ENCODE data around the gene VPS26A.
A peak's percentile ranks its signal among the peaks of the same experiment; 100 is the strongest.

VPS26A gene

DNA sequence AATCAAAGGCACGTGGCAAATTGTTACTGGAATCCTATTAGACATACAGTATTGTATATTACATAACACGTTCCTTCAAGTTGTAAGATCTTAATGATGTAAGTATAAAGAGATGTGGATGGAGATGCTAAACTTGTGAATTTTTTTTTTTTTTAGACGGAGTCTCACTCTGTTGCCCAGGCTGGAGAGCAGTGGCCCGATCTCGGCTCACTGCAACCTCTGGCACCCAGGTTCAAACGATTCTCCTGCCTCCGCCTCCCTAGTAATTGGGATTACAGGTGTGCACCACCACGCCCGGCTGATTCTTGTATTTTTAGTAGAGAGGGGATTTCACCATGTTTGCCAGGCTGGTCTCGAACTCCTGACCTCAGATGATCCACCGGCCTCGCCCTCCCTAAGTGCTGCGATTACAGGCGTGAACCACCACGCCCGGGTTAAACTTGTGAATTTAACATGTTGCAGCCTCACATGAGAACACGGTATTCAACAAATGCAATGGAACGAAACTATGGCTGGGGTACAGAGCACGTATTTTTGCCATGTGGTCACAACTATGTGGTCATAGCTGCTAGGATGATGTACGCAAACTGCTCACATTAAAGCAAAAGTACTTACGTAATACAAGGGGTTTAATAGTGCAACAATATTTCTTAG is 55.2 kb downstream of the VPS26A start:
- DNase-seq, result no peak

DNA sequence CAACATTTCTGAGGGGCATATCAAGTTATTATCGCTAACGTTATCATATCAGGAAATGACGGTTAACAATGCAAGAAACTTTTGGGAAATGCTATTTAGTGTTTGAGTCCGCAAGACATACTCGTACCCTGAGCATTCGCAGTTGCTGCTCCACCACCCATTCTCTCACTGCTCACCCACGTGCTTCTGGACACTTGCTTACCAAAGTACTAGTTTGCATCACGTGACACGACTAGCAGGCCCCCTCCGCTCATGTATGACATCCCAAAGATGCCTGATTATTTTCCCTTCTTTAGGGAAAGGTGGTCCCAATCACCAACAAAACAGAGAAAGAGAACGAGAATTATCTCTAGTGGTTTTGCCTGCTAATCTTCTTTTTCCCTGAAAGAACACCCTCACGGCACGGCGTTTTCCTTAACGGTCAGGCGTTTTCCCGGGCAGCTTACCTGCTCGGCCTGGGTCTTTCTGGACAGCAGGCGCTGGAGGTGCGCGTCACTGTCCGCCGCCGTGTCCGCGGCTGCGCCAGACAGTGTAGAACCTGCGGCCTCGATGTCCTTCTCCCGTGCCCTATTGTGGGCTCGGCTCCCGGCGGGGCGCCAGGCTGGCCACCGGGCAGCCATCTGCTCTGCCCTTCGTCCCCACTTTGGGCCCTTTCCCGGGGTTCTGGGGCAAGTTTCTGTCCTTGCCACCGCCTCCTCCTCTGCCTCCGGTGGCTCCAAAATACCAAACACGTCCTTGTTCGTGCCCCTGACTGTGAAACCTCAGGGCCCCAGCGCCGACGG is 56.0 kb downstream of the VPS26A start, which contains the start of gene SUPV3L1:
TSS of gene SUPV3L1 (plus strand) at position 492 of the 782 bp plus-strand sequence. CDS start at position 550, 58 bp downstream.
- peak; percentile 26 for DNase-seq

DNA sequence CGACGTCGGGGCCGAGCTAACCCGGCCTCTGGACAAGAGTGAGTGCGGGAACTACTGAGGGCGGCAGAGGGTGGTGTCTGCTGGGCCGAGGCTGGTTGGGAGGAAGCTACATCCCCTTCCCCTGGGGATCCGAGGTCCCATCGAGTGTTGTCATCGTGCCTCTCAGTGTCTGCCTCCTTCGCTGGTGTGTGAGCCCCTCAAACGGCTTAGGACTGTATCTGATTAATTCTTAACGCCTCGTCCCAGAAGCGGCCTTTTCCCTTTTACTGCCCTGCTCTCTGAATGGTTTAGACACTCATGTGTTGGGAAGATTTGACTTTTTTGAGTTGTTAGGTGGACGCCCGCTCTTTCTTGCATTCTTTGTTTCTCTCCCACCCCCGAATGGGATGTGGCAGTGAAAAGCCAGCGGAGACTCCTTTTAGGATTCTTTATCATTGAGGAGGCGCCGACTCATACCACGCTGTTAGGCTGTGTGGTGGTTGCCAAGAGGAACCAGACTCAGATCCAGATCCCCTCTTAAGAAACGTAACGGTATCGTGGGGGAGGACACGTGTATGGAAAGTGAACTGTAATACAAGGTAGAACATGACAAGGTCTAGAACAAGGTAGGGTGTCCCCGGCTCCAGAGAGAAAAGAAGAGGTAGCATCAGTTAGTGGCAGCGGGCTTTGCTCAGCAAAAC is 56.7 kb downstream of the VPS26A start:
- no peak for DNase-seq

DNA sequence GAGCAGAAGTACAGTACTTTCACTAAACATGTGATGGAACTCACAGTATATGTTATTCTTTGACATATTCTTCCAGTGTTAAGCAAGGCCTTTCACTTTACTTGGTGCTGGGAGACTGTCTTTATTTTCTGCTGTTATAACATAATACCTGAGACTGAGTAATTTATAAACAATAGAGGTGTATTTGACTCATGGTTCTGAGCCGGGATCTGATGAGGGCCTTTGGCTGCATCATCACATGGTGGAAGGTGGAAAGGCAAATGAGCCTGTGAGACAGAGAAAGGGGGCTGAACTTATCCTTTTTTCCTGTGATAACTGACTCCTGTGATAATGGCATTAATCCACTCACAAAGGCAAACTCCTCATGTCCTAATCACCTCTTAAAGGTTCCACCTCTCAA is 57.5 kb downstream of the VPS26A start:
- DNase-seq, result no peak

DNA sequence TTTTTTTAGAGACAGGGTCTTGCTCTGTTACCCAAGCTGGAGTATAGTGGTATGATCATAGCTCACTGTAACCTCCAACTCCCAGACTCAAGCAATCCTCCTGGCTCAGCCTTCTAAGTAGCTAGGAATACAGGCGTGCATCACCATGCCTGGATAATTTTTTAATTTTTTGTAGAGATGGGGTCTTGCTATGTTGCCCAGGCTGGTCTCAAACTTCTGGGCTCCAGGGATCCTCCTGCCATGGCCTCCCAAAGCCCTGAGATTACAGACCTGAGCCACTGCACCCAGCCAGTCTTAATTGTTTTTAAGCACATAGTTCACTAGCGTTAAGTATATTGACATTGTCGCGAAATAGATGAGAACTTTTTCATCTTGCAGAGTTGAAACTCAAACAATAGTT is 58.0 kb downstream of the VPS26A start:
- DNase-seq, result no peak

DNA sequence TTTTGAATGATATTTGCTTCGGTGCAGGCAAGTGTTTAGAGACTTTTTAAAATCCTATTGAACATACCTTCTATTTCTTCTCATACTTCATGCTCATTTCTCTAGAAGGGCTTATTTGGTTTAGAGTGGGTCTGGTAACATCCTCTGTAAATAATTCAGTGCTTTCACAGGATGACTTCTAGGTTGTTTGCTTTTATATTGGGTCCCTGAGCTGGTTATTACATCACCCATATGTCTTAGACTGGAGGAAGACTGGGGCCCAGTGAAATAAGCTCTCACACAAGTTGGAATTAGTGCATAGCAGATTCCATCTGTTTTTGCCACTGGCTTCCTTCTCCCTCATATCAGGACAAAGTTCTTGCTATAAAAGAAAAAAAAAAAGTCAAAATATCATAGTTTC is 62.5 kb downstream of the VPS26A start:
- DNase-seq, result no peak

DNA sequence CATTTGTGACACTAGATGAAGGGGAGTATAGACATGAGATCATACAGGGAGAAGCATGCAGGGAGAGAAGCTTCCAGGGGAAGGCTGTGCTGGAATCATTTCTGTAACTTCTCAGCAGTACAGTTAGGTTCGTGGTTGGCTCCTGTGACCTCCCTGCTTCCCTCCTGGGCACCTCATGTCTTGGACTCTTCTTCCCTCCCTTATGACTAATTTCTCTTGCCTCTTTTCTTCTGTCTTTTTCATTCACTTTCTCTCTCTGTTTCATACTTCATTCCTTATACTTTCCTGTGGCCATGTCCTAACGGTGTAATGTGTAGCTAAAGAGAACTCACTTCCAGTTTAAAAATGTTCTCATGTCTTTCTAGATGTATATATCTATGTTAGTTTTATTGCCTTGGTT is 77.1 kb downstream of the VPS26A start:
- DNase-seq, result no peak

DNA sequence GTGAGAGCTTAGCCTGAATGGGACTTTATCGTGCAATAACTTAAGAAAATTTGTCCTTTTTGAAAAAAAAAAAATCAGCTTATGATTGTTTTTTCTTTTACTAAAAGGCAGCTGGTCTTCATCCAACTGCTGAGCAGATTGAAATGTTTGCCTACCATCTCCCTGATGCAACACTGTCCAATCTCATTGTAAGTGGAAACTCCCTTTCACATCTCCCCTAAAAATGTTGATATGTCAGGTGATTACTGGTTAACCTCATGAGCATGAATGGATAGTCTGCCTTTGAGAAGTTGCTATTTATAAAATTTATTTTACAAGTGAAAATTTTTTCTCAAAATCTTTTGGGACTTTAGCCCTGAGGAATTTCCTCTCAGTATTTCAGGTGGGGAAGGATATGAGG is 78.4 kb downstream of the VPS26A start:
- no peak for DNase-seq

DNA sequence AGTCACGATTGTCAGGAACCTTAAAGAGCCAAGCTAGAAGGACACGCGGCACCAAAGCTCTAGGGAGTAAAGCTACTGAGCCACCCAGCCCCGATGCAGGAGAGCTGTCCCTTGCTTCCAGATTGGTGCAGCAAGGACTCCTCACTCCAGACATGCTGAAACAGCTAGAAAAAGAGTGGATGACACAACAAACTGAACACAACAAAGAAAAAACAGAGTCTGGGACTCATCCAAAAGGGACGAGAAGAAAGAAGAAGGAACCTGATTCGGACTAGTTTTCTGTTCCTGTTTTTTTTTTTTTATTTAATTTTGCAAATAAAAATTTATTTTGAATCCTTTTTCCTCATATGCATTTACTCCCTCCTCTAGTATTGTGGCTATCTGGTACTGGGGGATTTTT is 84.8 kb downstream of the VPS26A start:
- no peak for DNase-seq

DNA sequence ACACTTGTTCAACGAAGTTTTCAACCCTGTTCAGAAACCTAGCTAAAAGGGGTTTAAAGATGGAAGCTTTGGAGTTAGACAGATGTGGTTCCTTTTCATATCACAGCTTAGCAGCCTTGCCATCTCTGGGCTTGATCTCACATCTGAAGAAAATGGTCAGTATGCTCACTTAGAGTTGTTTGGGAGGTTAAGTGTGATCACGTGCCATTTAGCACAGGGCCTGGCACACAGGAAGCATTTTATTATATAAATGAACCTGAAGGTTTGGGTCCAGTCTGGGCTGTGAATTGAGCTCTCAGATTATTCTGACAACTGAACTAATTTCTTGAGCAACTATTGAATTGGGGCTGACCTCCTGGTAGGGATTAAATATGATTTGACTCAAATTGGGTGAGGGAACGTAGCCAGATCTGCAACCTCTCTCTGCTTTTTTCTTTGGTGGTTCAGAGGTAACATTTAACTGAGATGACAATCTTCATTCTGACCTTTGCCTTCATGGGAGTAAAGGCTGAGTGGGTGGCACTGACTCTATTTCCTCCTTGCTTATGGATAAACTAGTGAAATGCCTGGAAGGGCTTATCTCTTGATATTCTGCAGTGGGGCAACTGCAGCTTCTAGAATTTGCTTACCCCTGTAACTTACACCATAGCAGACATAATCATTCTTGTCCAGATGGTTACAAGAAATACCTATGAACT is 86.0 kb downstream of the VPS26A start:
- DNase-seq, result no peak

DNA sequence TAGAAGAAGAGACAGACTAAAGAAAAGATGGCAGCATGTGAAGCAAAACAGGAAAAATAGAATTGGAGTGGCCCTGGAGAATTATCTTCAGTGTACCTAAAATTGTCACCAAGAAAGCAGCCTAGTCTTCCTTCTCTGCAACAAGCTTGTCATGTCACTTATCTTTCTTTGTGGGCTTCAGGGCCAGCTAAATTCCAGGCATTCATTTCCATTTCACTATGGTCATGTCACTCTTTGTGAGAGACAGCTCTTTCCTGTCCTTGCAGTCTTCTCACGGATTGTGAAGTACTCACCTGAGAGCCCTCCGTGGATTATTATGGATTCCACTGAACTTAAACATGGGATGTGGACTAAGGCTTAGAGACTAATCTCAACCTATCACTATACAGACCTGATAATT is 87.1 kb downstream of the VPS26A start:
- no peak for DNase-seq

DNA sequence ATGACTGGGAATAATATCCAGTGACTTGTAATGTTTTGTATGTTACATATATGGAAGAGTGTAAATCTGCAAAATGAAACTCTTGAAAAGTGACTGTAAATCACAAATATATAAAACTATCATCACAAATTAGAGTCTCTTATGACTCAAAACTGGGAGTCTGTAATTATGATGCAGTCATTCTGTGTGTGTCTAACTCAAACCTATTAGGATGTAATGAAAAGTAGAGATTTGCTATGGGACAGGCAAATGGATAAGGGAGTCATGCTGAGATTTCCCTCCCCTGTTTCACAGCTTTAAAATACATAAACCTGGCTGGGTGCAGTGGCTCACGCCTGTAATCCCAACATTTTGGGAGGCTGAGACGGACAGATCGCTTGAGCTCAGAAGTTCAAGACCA is 87.5 kb downstream of the VPS26A start:
- no peak for DNase-seq

DNA sequence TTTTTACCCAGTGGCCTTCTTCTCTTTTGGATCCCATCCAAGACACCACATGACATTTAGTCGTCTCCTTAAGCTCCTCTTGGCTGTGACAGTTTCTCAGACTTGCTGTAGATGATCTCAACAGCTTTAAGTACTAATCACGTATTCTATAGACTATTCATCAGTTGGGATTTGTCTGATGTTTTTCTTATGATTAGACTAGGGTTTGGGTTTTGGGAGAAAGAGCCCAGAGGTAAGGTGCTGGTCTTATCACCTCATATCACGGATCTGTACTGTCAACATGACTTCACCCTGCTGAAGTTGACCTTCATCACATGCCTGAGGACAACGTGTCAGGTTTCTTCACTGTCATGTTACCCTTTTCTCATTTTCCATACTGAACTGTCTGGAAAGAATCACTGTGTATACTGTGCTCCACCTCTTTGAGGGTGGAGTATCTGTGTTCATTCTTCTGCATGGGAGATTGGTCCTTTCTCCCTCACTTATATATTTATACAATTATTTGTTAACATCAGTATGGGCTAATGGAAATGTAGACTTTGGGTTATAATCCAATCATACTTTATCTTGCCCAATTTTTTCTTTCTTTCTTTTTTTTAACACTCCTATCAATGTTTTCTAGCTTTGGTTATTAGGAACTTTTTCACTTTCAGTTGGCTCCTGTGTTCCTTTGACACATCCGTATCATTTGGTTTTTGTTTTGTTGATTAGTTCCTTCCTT is 89.8 kb downstream of the VPS26A start:
- DNase-seq, result no peak

DNA sequence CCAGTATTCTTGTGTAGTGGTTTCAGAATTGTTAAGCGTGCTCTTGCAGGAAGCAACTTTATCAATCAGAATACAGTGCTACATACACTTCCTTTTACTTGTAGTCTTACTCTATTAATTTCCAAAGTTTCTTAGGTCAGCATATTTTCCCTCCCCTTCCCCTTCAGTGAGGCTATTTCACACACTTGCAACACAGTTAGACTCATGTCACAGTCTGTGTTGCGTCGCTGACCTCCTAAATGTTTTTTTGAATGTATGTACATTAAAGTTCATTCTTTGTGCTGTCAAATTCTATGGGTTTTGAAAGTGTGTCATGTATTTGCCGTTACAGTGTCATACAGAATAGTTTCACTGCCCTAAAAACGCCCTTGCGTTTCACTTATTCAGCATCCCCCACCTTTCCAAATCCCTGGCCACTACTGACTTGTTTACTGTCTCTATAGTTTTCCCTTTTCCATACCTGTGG is 90.7 kb downstream of the VPS26A start:
- DNase-seq, result no peak

DNA sequence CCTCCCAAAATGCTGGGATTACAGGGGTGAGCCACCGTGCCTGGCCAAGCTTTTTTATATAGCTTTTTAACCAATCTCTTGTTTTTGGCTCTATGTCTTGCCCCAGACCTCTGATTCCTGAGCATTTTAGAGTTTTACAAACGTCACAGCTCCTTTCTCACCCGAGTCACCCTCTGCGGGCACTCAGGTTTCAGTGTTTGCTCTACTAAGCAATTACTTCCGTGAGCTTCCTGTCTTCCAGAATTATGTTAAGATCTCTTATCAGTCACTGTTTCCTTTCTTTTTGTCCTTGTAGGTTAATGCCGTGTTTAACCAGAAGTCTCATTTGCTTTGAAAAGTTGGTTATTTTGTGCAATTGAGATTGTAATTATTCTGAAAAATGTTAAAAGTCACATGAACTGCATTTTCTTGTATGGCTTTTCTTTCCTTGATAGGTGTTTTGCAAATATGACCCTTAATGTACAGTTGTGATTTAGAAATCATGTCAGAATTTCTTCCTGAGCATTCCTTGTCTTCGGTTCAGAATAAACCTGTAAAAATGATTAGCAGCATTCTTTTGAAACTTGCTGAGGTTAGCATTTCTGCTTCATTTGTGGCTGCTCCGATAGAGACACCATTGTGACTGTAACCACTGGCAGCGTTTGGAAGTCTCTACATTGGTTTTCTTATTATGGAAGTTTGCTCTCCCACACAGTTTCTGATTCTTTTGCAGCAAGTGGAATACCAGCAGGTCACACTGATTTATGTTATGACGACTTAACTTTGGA is 91.6 kb downstream of the VPS26A start:
- DNase-seq, result no peak

DNA sequence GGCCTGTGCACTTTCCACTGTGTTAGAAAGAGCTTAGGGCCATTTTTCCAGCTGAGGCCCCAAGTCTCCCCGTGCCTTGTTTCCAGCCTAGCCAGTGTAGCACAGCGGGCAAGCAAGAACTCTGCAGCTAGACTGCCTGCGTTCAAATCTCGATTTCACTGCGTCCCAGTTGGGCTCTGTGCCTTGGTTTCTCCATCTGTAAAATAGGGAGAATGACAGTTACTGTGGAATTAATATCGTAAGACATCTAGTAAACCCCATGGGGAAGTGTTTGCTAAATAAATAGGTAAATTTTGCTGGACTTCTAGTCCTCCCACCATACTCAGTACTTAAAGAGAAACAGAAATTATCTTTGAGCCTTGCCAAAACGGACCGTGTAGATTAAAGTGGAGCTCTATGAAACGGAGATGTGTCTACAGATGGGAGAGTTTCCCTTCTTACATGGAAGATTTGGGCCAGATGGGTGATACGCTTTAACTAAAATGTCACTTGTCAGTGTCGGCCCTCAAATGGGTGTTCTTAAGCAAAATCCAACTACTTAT is 92.7 kb downstream of the VPS26A start:
- no peak for DNase-seq

DNA sequence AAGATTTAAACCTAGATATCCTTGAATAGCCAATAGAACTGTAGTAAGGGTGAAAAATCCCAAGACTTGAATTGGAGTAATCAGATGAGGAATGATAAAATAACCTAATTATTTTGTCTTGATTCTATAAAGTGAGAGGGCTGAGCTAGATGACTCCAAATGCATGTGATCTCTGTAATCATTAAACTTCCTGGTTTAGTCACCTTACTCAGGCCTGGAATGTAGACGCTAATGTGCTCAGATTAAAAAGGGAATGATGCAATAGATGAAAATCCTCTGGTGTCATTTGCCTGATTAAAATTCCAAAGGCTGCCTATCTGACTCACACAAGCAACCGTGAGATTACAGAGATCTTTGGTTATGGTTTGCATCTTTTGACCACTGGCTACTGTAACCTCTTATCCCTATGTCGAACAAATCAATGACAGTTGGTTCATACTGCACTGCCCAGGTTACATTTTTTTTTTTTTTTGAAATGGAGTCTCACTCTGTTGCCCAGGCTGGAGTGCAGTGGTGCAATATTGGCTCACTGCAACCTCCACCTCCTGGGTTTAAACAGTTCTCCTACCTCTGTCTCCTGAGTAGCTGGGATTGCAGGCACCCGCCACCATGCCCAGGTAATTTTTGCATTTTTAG is 93.3 kb downstream of the VPS26A start:
- no peak for DNase-seq

DNA sequence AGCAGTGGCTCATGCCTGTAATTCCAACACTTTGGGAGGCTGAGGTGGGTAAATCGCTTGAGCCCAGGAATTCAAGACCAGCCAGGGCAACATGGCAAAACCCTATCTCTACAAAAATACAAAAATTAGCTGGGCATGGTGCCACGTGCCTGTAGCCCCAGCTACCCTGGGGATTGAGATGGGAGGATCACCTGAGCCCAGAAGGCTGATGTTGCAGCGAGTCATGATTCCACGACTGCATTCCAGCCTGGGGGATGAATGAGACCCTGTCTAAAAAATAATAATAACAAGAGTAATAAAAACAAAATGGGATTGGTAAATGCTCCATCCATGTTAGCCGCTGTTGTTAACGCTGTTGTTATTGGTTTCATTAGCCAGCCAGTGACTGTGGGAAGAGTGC is 94.9 kb downstream of the VPS26A start:
- DNase-seq, result no peak

DNA sequence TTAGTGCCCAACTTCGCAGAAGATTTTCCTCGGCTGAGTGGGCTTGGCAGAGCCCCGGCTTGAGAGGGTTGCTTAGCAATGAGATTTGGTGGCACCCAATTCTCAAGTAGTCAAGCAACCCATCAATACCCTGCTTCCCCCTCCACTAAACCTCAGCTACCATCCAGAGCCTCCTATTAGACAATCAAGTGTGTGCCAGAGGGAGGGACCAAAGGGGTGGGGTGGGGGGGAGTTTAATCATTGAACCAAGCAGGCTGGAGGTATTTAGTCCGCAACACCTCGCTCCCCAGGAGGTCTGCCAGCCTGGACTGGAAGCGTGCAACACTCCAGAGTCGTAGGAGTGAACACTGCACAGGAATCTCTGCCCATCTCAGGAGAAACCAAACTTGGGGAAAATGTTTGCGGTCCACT is 96.1 kb downstream of the VPS26A start, which contains the start of gene HKDC1:
TSS of gene HKDC1 (plus strand) at position 292 of the 411 bp plus-strand sequence. CDS start at position 396, 104 bp downstream.
- no peak for DNase-seq

DNA sequence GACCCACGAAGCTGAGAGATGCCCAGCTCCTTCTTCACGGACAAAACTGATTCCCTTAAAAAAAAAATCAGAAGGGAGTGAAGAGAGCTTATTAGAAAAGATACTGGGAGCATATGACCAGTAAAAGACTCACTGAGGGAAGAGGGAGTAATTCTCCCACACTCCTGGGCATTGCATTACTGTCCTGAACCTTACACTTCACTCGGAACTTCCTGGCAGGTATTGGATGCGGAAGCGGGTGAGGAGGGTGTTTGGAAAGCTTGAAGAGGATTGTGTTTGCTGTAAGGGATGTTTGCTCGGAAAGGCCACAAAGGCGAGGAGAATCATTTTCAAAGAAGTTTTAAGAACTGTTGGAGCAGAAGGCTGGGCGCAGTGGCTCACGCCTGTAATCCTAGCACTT is 96.5 kb downstream of the VPS26A start:
- no peak for DNase-seq

All from cortex of kidney (tissue), 1 donor.